GM19455 (cell line): Measurements from ENCODE around the gene DENND5B.
"Not testable (repeated sequence)": the region's sequence is repeated elsewhere in the genome, so short reads cannot be mapped to it uniquely, and the experiment has no call there.

Experiments used
- ATAC-seq: cut with Tn5 transposase; IDR thresholded peaks from one replicate; pipeline ENCODE4 v1.9.1; 2021; ENCODE audit not compliant: unreplicated experiment

DENND5B gene

DNA sequence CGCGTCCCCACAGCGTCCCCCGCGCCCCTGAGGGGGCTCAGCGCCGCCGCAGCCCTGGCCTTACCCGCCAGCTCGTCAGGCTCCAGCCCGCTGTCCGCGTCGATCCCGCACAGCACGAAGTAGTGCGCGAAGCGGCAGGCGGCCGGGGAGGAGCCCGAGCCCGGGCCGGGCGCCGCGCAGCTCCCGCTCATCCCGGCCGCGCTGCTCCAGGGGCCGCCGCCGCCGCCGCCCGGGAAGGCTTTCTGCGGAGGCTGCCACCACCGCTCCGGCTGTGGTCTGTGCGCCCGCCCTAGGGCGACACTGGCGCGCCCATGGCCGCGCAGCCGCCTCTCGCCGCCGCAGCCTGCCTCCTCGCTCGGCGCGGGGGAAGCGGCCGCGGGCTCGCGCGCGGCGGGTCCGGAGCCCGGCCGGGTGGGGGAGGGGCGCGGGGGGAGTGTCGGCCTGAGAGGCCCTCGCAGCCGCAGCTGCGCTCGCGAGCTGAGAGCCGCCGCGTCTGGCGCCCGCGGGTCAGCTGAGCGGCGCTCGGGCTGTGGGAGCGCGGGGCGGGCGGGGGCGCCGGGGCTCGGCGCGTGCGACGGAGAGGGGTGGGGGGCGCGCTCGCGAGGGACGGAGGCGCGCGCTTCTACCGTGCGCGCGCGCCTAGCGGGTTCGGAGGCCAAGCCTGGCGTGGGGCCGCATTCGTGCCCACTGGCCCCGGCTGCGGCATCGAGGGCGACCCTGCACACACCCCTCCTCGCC is at the start of gene DENND5B:
Gene DENND5B, minus strand, starts transcription at position 495 of the 738 bp plus-strand sequence. Its CDS starts 304 bp downstream, at position 191.
- peak; percentile 49 for ATAC-seq

- no peak for ATAC-seq
Observed at GRCh38 chr12:31634620-31635019, 43.7 kb upstream of the DENND5B start.

GRCh38 chr12:31633464-31633863 is 42.5 kb upstream of the DENND5B start:
- ATAC-seq: no peak

DNA sequence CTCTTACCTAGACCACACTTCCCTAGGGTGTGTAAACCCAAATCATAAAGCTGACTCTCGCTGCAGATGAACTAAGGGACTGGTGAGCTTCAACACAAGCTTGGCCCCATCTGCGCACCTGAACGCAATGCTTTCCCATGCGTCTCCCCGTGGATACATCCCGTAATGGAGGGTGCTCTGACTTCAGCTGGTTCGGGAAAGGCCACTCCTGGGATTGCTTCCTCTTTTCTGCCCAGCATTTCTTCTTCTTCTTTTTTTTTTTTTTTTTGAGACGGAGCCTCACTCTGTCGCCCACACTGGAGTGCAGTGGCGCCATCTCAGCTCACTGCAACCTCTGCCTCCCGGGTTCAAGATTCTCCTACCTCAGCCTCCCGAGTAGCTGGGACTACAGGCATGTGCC is 40.9 kb upstream of the DENND5B start:
- no peak for ATAC-seq

GRCh38 chr12:31631023-31631724 is 40.2 kb upstream of the DENND5B start:
- no peak for ATAC-seq

GRCh38 chr12:31629756-31630732 is 39.1 kb upstream of the DENND5B start:
- ATAC-seq: no peak

GRCh38 chr12:31627456-31628054 is 36.6 kb upstream of the DENND5B start:
- no peak for ATAC-seq

DNA sequence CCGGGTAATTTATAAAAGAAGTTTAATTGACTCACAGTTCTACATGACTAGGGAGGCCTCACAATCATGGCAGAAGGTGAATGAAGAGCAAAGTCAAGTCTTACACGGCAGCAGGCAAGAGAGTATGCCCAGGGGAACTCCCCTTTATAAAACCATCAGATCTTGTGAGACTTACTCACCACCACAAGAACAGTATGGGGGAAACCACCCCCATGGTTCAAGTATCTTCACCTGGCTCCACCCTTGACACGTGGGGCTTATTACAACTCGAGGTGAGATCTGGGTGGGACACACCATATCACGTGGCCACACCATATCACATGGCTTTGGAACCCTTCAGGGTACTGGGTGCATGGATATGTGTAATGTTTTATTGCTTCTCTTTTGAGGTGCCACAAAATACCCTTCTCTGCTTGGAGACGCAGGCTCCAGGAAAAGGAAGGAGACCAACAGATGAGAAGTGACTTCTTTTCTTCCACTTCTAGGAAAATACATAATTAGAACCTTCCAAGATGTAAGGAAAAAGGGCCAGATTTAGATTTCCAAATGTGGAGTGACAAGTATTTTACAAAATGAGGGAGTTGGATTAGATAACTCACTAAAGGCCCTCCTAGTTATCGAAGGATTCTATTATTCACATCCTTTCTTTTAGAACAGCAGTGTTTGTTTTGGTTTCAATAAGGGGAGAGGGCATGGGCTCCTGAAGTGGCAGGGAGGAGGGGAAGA is 35.5 kb upstream of the DENND5B start:
- ATAC-seq: no peak

- no peak for ATAC-seq
Observed at GRCh38 chr12:31622038-31622437, 31.1 kb upstream of the DENND5B start.

- ATAC-seq: no peak
Observed at GRCh38 chr12:31620311-31620710, 29.4 kb upstream of the DENND5B start.

DNA sequence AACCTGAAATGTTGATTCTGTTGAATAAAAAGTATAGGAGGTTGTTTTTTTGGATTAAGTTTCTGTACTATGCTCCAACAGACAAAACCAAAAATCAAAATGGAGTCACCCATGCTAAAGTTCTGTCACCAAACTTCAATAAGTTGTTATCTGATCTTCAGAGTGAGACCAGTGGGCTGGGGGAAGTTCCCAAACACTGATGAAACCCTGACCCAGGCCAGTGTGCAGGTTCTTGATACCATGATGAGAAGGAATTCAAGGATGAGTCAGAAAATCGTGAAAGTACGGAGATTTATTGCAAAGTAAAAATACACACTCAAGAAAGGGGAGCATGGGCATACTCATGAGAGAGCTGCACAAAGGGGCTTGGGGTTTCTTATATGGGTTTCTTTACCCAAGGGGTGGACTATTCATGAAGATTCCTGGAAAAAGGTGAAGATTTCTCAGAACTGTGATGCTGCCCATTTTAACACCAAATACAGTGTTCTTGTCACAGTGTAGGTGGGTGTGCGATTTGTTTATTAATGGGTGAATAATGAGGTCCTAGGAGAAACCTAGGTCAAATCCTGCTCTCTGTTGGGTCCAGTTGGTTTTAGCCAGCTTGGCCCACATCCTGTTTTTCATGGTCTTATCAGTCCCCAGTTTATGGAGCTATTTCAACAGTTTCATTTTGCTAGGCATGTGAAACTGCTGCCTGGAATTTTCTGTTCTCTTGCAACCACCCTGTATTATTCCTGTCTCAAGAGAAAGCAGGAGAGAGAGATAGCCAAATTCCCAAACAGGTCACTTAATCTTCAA is 27.5 kb upstream of the DENND5B start:
- ATAC-seq: no peak

DNA sequence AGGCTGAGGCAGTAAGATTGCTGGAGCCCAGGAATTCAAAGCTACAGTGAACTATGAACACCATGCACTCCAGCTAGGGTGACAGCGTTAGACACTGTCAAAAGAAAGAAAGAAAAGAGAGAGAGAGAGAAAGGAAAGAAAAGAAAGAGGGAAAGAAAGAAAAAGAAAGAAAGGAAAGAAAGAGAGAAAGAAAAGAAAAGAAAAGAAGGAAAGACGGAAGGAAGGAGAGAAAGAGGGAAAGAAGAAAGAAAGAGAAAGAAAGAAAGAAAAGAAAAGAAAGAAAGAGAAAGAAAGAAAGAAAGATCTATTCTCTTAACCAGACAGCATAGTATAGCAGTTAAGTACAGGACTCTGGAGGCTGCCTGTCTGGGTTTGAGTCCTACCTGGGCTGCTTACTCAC is 21.9 kb upstream of the DENND5B start:
- no peak for ATAC-seq

DNA sequence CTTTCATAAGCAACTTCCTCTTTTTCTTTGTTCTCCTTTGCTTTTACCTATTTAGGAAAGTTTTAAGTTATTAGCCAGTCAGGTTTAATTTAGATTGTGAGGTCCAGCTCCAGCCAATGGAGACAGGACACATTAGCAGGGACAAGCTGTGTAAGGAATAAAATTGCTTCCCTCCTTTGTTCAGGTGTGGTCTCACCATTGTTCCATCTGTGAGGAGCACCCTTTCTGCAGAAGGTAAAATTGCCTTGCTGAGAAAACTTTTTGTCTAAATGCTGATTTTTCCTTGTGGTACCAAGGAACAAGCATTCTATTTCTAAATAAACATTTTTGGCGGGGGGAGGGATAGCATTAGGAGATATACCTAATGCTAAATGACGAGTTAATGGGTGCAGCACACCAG is 17.4 kb upstream of the DENND5B start:
- ATAC-seq: not testable (repeated sequence)

GRCh38 chr12:31605531-31605930 is 14.6 kb upstream of the DENND5B start:
- ATAC-seq: no peak

GRCh38 chr12:31603546-31604009 is 12.6 kb upstream of the DENND5B start:
- peak; percentile 98 for ATAC-seq

DNA sequence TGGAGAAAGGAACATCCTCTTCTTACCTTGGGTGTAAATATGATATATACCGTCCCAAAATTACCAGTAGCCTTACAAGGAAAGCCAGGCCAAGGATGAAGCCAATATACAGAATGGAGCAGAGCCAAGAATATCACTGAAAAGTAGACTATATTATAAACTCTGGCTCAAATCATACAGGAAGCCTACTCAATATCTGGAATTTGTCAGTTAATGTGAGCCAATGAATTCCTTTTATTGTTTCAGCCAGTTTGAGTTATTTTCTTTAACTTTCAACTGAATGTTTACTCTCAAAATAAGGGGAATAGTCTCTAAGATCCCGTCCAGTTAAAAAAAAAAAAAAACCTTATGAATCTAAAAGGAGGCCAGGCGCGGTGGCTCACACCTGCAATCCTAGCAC is 9.8 kb upstream of the DENND5B start:
- ATAC-seq: no peak

GRCh38 chr12:31600252-31600651 is 9.3 kb upstream of the DENND5B start:
- no peak for ATAC-seq

GRCh38 chr12:31599053-31599452 is 8.1 kb upstream of the DENND5B start:
- no peak for ATAC-seq

DNA sequence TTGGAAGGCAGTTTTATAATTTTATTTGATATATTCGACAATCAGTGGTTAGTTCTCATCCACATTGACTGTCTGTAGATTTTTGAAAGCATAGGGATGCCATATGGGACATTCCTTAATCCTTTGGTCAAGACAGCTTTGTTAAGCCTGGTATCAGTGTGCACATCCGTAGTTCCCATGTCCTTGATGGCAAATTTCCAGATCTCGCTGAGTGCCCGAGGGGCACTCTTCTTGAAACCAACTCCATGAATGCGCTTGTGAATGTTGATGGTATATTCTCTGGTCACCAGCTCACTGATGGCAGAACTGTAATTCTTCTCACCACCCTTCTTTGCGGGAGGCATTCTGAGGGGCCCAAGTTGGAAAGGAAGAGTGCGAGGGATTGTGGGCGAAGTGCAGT is 6.1 kb upstream of the DENND5B start:
- ATAC-seq: no peak
